Smooth muscle cell (in vitro differentiated cells): ENCODE results near the gene OVCA2. TPM values are rescaled to one million over a fixed set of nuclear protein-coding genes. Genes with fewer than 3 reads are reported as not detected.

Experiments used
- DNase-seq: peaks from one replicate; lab custom pipeline; 2025; ENCODE audit not compliant: unreplicated experiment; lab: John Stamatoyannopoulos, UW
- H2AFZ ChIP-seq: fragments of 200-600 bp; sonication (generic); 2 replicates; pipeline ENCODE4 v1.6.0; 2016; ENCODE audit warnings: antibody characterized with exemption, low read depth, mild to moderate bottlenecking
- H3F3A ChIP-seq: fragments of 200-600 bp; sonication (generic); 2 replicates; pipeline ENCODE4 v1.6.0; 2017; ENCODE audit warnings: antibody characterized with exemption, low read depth
- H3K27ac ChIP-seq: fragments of 200-600 bp; sonication (generic); 2 replicates; pipeline ENCODE4 v1.5.1; 2016; ENCODE audit warnings: low read depth, mild to moderate bottlenecking
- H3K27me3 ChIP-seq: fragments of 200-600 bp; sonication (generic); 2 replicates; pipeline ENCODE4 v1.6.1; 2016; ENCODE audit warnings: low read depth, mild to moderate bottlenecking
- H3K36me3 ChIP-seq: fragments of 200-600 bp; sonication (generic); 2 replicates; pipeline ENCODE4 v1.5.1; 2016; ENCODE audit warnings: low read depth
- H3K4me1 ChIP-seq: fragments of 200-600 bp; sonication (generic); 2 replicates; pipeline ENCODE4 v1.5.1; 2016; ENCODE audit warnings: low read depth
- H3K4me2 ChIP-seq: fragments of 200-600 bp; sonication (generic); 2 replicates; pipeline ENCODE4 v1.6.0; 2016; ENCODE audit warnings: mild to moderate bottlenecking
- H3K4me3 ChIP-seq: fragments of 200-600 bp; sonication (generic); 2 replicates; pipeline ENCODE4 v1.5.1; 2016; ENCODE audit warnings: mild to moderate bottlenecking
- H3K79me2 ChIP-seq: fragments of 200-600 bp; sonication (generic); 2 replicates; pipeline ENCODE4 v1.6.0; 2016; ENCODE audit warnings: low read depth, mild to moderate bottlenecking
- H3K9ac ChIP-seq: fragments of 200-600 bp; sonication (generic); 2 replicates; pipeline ENCODE4 v1.6.0; 2016; ENCODE audit warnings: low read depth
- H3K9me3 ChIP-seq: fragments of 200-600 bp; sonication (generic); replicated peaks from 2 replicates; pipeline ENCODE4 v1.5.1; 2016; ENCODE audit warnings: low read depth
- H4K20me1 ChIP-seq: fragments of 200-600 bp; sonication (generic); 2 replicates; pipeline ENCODE4 v1.6.0; 2016; ENCODE audit warnings: low read depth
- CTCF ChIP-seq: fragments of 200-600 bp; sonication (generic); IDR thresholded peaks from 2 replicates; pipeline ENCODE4 v1.5.1; 2017; ENCODE audit warnings: borderline replicate concordance, mild to moderate bottlenecking, antibody characterized with exemption; ENCODE audit not compliant: insufficient read depth, poor library complexity, severe bottlenecking
- WGBS: methylation state at CpG from one replicate; pipeline ENCODE4 v1.1.7; 2016; ENCODE audit warnings: low lambda C conversion rate; 5-methylcytosine and 5-hydroxymethylcytosine counted together
- polyA plus RNA-seq: library from polyadenylated mRNA; unstranded; fragments of >200 nt; fragmentation: Nextera tagmentation; extraction: Ambion mirVana; gene quantifications from 2 replicates; pipeline ENCODE4 v1.2.1, GENCODE V29; 2016
- total RNA-seq: library from RNA; depleted of rRNA; stranded (reverse); fragments of >200 nt; gene quantifications from 2 replicates; pipeline ENCODE4 v1.2.3, GENCODE V29; 2014

Gene OVCA2
- total and polyA plus RNA-seq, 2 experiments from 2014 or later = 46.7 to 47.6 TPM

GRCh38 chr17:2084766-2085647 lies 43.2 kb downstream of the OVCA2 start:
- H3F3A ChIP-seq = peaks cover 24% of the 10 kb centered on the region
- H3K36me3 ChIP-seq = no peaks in the 10 kb centered on the region
- no peak for DNase-seq
- H2AFZ ChIP-seq = no peak overlapping the region
- H3K27ac ChIP-seq = peak overlapping the region; percentile 12
- no peaks in the 10 kb centered on the region for H3K27me3 ChIP-seq
- no peaks in the 10 kb centered on the region for H3K9me3 ChIP-seq
- 47% methylated on average over 13 of the region's 13 CpGs for WGBS
- H3K79me2 ChIP-seq = no peaks in the 10 kb centered on the region
- H3K4me1 ChIP-seq = no peaks in the 10 kb centered on the region
- H3K4me3 ChIP-seq = no peak overlapping the region
- H4K20me1 ChIP-seq = no peaks in the 10 kb centered on the region
- no peak for TF ChIP-seq CTCF
- H3K9ac ChIP-seq = no peak overlapping the region
- H3K4me2 ChIP-seq = peak overlapping the region; percentile 18

- WGBS = 40% methylated on average over 5 of the region's 5 CpGs
- Histone ChIP-seq H3K4me1 (peaks cover 4% of the 10 kb centered on the region), H3K4me2 (no peak overlapping the region), H2AFZ (no peak overlapping the region), H4K20me1 (no peaks in the 10 kb centered on the region), H3K79me2 (no peaks in the 10 kb centered on the region), H3F3A (peaks cover 28% of the 10 kb centered on the region), H3K27me3 (no peaks in the 10 kb centered on the region), H3K9me3 (no peaks in the 10 kb centered on the region), H3K27ac (no peak overlapping the region), H3K4me3 (no peak overlapping the region), H3K9ac (no peak overlapping the region), H3K36me3 (no peaks in the 10 kb centered on the region)
- no peak for DNase-seq
- no peak for TF ChIP-seq CTCF
These were observed 43.8 kb downstream of the OVCA2 start for GRCh38 chr17:2085648-2085949.

- Histone ChIP-seq H2AFZ (no peak overlapping the region), H3K4me3 (no peak overlapping the region), H3K4me1 (peaks cover 11% of the 10 kb centered on the region), H3K4me2 (no peak overlapping the region), H3K36me3 (no peaks in the 10 kb centered on the region), H3K9ac (no peak overlapping the region), H3K9me3 (no peaks in the 10 kb centered on the region), H3K27ac (no peak overlapping the region), H3K79me2 (no peaks in the 10 kb centered on the region), H4K20me1 (no peaks in the 10 kb centered on the region), H3K27me3 (no peaks in the 10 kb centered on the region), H3F3A (peaks cover 35% of the 10 kb centered on the region)
- no peak for DNase-seq
- no peak for TF ChIP-seq CTCF
- WGBS = 94% methylated on average over 3 of the region's 3 CpGs
These were observed 44.5 kb downstream of the OVCA2 start for GRCh38 chr17:2086306-2086705.
